GM12878 (cell line): ENCODE measurements around the gene CIAO2A.

Experiments used
- CBX5 ChIP-seq: sonication (generic); IDR thresholded peaks from 2 replicates; pipeline ENCODE4 v1.6.1; 2016; ENCODE audit warnings: low read depth, moderate library complexity, mild to moderate bottlenecking, inconsistent platforms
- CTCF ChIP-seq, 3 experiments: IDR thresholded peaks in 2 of 3; conservative IDR thresholded peaks in 1 of 3; 2 replicates each; pipeline ENCODE4 v1.5.1; 2011; ENCODE audit warnings: low read depth in 3 of 3, low read length in 3 of 3, mild to moderate bottlenecking in 3 of 3, control low read depth in 2 of 3, moderate library complexity in 2 of 3, inconsistent platforms in 1 of 3, mixed read lengths in 1 of 3; ENCODE audit not compliant: control insufficient read depth in 2 of 3, insufficient read depth in 1 of 3; ENCODE audit errors: extremely low read depth in 1 of 3
- POLR2A ChIP-seq: IDR thresholded peaks from 2 replicates; pipeline ENCODE4 v1.6.1; 2011; ENCODE audit warnings: low read depth, mild to moderate bottlenecking, low read length
- POLR2AphosphoS5 ChIP-seq: IDR thresholded peaks from 2 replicates; pipeline ENCODE4 v1.6.1; 2011; ENCODE audit warnings: mild to moderate bottlenecking, low read length, inconsistent platforms
- SIX5 ChIP-seq: IDR thresholded peaks from 2 replicates; pipeline ENCODE4 v1.6.1; 2011; ENCODE audit warnings: mild to moderate bottlenecking, low read depth, low read length, moderate library complexity; ENCODE audit not compliant: severe bottlenecking
- SPI1 ChIP-seq: IDR thresholded peaks from 2 replicates; pipeline ENCODE4 v1.6.1; 2011; ENCODE audit warnings: low read depth, mild to moderate bottlenecking, low read length, moderate library complexity, borderline replicate concordance; ENCODE audit not compliant: insufficient read depth

DNA sequence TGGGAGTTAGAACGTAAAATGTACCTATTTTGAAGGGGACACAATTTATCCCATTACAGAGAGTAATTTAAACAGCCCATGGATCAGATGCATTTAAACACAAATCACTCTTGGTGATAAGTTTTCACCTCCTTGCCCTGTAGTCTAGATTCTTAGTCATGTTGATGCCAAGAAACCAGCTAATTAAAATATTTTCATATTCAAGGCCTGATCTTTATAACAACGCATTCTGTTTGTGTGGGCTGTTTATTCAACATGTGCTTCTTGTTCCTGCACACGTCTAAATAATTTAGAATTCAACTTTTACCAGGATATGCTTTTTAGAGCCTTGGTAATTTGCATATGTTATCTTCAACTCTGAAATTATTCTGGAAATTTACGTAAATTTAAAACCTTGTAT, 28.0 kb upstream of the CIAO2A start:
- TF ChIP-seq SPI1 (no peak), SIX5 (no peak), CBX5 (no peak), POLR2A (no peak), POLR2AphosphoS5 (no peak), CTCF (IDR thresholded peaks at IDR 0.05 in 2 of 3, conservative IDR thresholded peaks at IDR 0.05 in 1 of 3; ENCODE audit: control insufficient read depth in 2 of 3, extremely low read depth in 1 of 3, insufficient read depth in 1 of 3, low read depth in 3 of 3, low read length in 3 of 3) (no peak)
